ENCODE measurements around the gene TTLL4.

The TTLL4 gene

GRCh38 chr2:218710687-218711549 lies at the start of gene TTLL4:
Gene TTLL4 (plus strand): TSS chr2:218710835. CDS start chr2:218737677, 26,842 bp downstream.
- peak; percentile 98 for DNase-seq

GRCh38 chr2:218662377-218662776 lies 48.3 kb upstream of the TTLL4 start:
- DNase-seq, result no peak

GRCh38 chr2:218662827-218663226 lies 47.8 kb upstream of the TTLL4 start:
- DNase-seq, result no peak

- DNase-seq, result no peak
Measured at GRCh38 chr2:218663901-218664300, 46.7 kb upstream of the TTLL4 start.

GRCh38 chr2:218664653-218665052 lies 46.0 kb upstream of the TTLL4 start:
- no peak for DNase-seq

DNA sequence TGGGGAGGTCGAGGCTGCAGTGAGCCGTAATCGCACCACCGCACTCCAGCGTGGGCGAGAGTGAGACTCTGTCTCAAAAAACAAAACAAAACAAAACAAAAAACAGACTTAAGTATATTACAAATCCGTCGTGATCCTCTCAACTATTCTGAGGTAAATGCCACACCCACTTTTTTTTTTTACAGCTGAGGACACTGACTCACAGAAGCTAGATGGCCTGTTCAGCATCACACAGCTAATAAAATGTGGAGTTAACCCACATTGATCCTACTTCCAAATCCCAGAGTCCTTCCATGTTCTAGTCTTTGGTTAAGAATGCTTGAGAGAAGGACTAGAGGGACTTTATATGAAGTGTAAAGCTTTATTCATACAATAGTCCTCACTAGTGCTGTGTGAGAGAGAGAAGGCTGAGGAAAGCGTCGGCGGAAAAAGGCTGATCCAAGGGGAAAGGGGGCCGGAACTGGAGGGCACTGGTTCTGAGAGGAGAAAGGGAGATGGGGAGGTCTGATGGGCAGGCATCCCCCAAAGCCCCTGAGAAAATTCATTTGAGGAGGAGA lies 39.5 kb upstream of the TTLL4 start:
- DNase-seq, result no peak

DNA sequence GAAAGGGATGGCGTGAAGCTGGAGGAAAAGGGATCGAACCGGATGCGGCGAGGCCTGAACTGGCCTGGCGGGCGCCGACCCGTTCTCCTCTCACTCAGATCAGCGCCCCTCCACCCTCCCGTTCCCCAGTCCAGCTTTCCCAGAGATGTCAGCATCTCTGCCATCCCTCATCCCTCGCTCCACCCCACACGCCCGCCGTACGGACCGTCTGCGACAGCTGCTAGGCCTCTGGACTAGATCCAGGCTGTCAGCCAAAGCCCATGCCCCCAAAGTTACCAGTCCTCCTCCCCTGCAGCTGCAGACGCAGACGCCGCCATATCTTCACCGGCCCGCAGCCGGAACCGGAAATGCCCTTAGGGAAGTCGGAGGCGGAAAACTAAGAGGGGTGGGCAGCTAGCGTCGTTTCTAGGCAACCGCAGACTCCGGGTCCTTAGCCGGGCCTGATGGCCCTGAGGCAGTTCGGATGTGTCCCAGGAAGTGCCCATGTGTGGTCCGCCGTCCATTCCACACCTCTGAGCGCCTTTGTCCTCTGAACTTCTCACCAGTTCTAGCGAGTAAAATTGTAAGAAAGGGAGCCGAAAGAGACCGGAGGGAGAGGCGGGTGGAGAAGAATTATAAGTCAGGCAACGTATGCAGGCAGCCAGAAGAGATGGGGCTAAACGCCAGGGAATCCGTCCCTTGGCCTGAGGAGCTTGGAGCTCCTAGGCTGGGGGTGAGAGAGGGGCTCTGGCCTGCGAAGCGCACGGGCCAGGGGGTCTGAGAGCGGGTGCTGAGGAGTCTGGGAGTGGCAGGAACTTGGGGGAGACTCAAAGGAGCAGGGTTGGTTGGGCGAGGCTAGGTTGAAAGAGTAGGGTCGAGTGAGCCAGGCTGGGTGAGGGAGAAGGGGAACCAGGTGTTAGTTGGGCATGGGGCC lies 38.7 kb upstream of the TTLL4 start, which contains the start of the genes RNF25 and STK36:
TSS of gene RNF25 (minus strand) at position 349 of the 913 bp plus-strand sequence. CDS start at position 317, 32 bp downstream.
TSS of gene STK36 (plus strand) at position 433 of the 913 bp plus-strand sequence. CDS start 744 bp downstream, outside the sequence.
- DNase-seq, result peak; percentile 80 to 87

DNA sequence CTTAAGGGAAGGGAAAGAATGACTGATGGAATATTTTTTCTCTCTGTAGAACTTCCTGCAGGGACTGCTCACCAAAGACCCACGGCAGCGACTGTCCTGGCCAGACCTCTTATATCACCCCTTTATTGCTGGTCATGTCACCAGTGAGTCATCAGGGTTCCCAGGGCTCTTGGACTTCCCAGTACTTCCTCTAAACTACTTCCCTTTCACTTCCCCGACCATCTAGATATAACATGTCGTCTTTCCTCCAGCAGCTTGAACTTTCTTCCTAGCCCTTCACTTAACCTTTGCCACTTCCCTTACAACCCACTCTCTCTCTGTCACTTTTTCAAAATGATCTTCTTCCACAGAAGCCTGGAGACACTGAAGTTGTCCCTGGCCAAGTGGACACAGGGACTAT lies 31.5 kb upstream of the TTLL4 start:
- no peak for DNase-seq

- no peak for DNase-seq
Measured at GRCh38 chr2:218680061-218680460, 30.6 kb upstream of the TTLL4 start.

DNA sequence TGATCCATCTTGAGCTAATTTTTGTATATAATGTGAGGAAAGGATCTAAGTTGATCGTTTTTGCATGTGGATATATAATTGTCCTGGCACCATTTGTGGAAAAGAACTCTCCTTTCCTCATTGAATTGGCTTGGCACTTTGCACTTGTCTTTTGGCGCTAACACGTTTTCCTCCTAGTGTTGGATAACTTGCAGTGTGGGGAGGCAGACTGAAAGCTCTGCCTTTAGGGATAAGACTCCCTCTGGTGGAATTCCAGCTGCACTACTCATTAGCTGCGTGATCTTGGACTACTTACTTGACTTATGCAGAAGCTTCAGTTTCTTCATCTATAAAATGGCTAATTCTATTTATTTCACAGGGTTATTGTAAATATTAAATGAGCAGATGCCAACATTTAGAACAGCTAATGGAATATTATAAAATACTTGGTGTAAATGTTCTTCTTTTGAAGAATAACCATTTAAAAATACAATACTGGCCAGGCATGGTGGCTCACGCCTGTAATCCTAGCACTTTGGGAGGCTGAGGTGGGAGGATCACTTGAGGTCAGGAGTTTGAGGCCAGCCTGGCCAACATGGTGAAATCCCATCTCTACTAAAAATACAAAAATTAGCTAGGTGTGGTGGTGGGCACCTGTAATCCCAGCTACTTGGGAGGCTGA lies 23.1 kb upstream of the TTLL4 start:
- DNase-seq, result peak; percentile 15 to 24

- no peak for DNase-seq
Measured at GRCh38 chr2:218691234-218691633, 19.4 kb upstream of the TTLL4 start.

- DNase-seq, result no peak
Measured at GRCh38 chr2:218694405-218695145, 16.1 kb upstream of the TTLL4 start.

GRCh38 chr2:218698885-218699284 lies 11.8 kb upstream of the TTLL4 start:
- DNase-seq, result no peak

GRCh38 chr2:218701806-218702205 lies 8.8 kb upstream of the TTLL4 start:
- DNase-seq, result no peak

GRCh38 chr2:218703341-218703740 lies 7.3 kb upstream of the TTLL4 start:
- DNase-seq, result no peak

DNA sequence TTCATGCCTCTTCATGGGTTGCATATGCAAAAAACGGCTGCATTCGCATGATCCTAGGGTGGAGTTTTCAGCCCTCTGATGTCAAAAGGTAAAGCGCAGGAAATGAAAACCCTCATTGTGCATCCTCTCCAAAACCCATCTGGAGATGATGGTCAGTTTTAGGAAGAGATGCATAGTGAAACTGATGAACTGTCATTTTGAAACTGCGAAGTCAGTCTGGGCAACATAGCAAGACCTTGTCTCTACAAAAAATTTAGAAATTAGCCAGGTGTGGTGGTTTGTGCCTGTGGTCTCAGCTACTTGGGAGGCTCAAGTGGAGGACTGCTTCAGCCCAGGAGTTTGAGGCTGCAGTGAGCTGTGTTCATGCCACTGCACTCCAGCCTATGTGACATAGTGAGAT lies 2.5 kb upstream of the TTLL4 start:
- no peak for DNase-seq

DNA sequence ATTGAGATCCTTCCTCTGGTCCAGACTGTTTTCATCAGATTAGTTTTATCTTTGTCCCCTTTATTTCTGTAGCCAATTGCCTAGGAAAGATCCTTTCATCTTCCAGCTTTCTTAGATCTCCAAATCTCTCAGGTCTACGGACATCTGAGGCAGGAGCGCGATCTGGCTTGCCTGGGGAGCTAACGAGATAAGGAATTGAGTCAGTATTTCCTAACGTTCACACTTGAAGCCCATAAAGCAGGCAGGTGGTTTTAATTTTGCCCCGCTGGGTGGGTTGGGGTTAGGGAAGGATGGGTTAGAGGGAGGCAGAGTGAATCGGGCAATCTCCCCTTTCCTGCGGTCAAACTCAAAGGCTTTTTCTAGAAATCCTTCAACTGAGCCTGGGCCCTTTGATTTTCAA lies 727 bp upstream of the TTLL4 start:
- no peak for DNase-seq

DNA sequence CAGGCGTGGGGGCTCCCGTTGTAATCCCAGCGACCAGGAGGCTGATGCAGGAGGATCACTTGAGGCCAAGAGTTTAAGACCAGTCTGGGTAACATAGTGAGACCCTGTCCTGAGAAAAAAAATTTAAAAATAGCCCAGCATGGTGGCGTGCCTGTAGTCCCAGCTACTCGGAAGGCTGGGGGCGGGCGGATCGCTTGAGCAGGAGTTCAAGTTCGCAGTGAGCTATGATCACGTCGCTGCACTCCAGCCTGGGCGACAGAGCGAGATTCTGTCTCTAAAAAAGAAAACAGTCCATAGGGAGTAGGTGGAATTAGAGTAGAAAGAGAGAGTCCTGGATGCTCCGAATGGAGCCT lies 325 bp upstream of the TTLL4 start:
- no peak for DNase-seq

- no peak for DNase-seq
Measured at GRCh38 chr2:218711550-218711929, 905 bp downstream of the TTLL4 start.

GRCh38 chr2:218713922-218714321 lies 3.3 kb downstream of the TTLL4 start:
- no peak for DNase-seq

- DNase-seq, result no peak
Measured at GRCh38 chr2:218716070-218716469, 5.4 kb downstream of the TTLL4 start.

GRCh38 chr2:218717262-218717661 lies 6.6 kb downstream of the TTLL4 start:
- no peak for DNase-seq

Data from activated CD4-positive, alpha-beta T cell treated with anti-CD3 and anti-CD28 coated beads, Interleukin-2, amount 50 U/mL, for 48 hours (primary cell).